Sigmoid colon (tissue), 7 donors: Measurements from ENCODE around the gene ZNF503. TPM values are rescaled to one million over a fixed set of nuclear protein-coding genes. Genes with fewer than 3 reads are reported as not detected.

Source experiments
- DNase-seq: peaks from one replicate; pipeline ENCODE4 v3.0.0-alpha.2; 2019
- H3K27ac ChIP-seq, 4 donors: fragments of 200-600 bp; sonication (generic); one replicate each; pipeline ENCODE4 v1.5.1; 2016 to 2019; ENCODE audit warnings: mild to moderate bottlenecking in 1 of 4
- H3K27me3 ChIP-seq, 3 donors: fragments of 200-600 bp; sonication (generic); one replicate each; pipeline ENCODE4 v1.5.1; 2019; ENCODE audit warnings: mild to moderate bottlenecking in 1 of 3
- H3K36me3 ChIP-seq, 4 donors: fragments of 200-600 bp; sonication (generic); one replicate each; pipeline ENCODE4 v1.5.1; 2016 to 2019
- H3K4me1 ChIP-seq, 4 donors: fragments of 200-600 bp; sonication (generic); one replicate each; pipeline ENCODE4 v1.5.1; 2017 to 2019
- H3K4me3 ChIP-seq, 4 donors: fragments of 200-600 bp; sonication (generic); one replicate each; pipeline ENCODE4 v1.5.1; 2017 to 2019; ENCODE audit warnings: mild to moderate bottlenecking in 2 of 4, moderate library complexity in 1 of 4
- H3K9me3 ChIP-seq, 4 donors: fragments of 200-600 bp in 3 of 4; sonication (generic) in 3 of 4; one replicate each; pipeline versions ENCODE4 v1.5.1 to v1.6.1; 2013 to 2019
- CTCF ChIP-seq, 4 experiments: fragments of 450-650 bp in 3 of 4; fragments of 200-600 bp in 1 of 4; IDR thresholded peaks; one replicate each; pipeline ENCODE4 v1.5.1; 2016 to 2019; ENCODE audit warnings: antibody characterized with exemption in 4 of 4, mild to moderate bottlenecking in 3 of 4, moderate library complexity in 2 of 4
- EP300 ChIP-seq, 4 donors: sonication (generic); formaldehyde crosslinking; IDR thresholded peaks; one replicate each; pipeline ENCODE4 v1.6.1; 2017; ENCODE audit warnings: antibody characterized with exemption in 4 of 4
- POLR2A ChIP-seq, 2 donors: fragments of 450-650 bp; IDR thresholded peaks; one replicate each; pipeline ENCODE4 v1.6.1; 2016; ENCODE audit warnings: antibody characterized with exemption in 2 of 2, mild to moderate bottlenecking in 2 of 2, moderate library complexity in 2 of 2
- POLR2AphosphoS5 ChIP-seq, 4 donors: sonication (generic); formaldehyde crosslinking; IDR thresholded peaks; one replicate each; pipeline ENCODE4 v1.6.1; 2017; ENCODE audit warnings: antibody characterized with exemption in 4 of 4
- WGBS, 2 donors: extraction: QIAGEN DNeasy Blood & Tissue Kit; methylation state at CpG; one replicate each; pipeline ENCODE4 v1.1.7; 2013; 5-methylcytosine and 5-hydroxymethylcytosine counted together
- intact Hi-C: fragments of 100-400 bp; cut with DNase I; formaldehyde crosslinking; loops from one replicate; pipeline ENCODE4 v1.15.1; 2023
- polyA plus RNA-seq, 3 donors: library from polyadenylated mRNA; stranded (reverse); fragments of 200-250 nt; gene quantifications; one replicate each; pipeline ENCODE4 v1.2.3, GENCODE V29; 2013
- total RNA-seq, 4 donors: library from RNA; depleted of rRNA; stranded (reverse); fragments of >200 nt; gene quantifications; one replicate each; pipeline ENCODE4 v1.1.0, GENCODE V29; 2016
- donor health status: healthy with polysubstance abuse.
- donor health status: Bipolar disorder and iron deficiency.
- donor health status: healthy.

Gene ZNF503
- total and polyA plus RNA-seq, 7 donors = 2.3 to 20.3 (median 10.0) TPM

DNA sequence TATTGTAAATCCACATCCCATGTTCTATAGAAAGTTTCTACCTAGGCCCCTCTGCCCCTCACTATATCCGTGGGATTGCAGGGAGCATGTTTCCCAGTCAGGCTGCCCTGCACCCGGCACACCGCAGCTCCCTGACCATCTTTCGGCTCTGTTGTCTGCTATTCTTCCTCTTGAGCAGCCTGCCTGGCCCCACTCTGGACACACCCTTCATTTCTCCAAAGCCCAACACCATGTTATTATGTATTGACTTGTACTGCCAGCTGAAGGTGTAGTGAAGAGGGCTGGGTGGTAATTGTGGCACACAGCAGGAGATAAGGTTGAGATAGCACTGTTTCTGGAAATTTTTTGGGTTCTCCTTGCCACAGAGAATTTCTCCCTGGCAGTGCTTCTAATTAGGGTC is 39.6 kb upstream of the ZNF503 start:
- Histone ChIP-seq H3K4me3 (no peak overlapping the region), H3K27me3 (no peaks in the 10 kb centered on the region), H3K4me1 (no peaks in the 10 kb centered on the region), H3K9me3 (peaks cover 0 to 8% (median 2%) of the 10 kb centered on the region in 4 donors), H3K27ac (no peak overlapping the region), H3K36me3 (peaks cover 0 to 13% (median 0%) of the 10 kb centered on the region in 4 donors)
- intact Hi-C loops = no loop called here
- TF ChIP-seq CTCF (IDR thresholded peaks at IDR 0.05) (no peak), POLR2A (IDR thresholded peaks at IDR 0.05) (no peak), EP300 (IDR thresholded peaks at IDR 0.05) (no peak), POLR2AphosphoS5 (IDR thresholded peaks at IDR 0.05) (no peak)
- 22 to 78% methylated on average over 4 of the region's 4 CpGs for WGBS, 2 donors
- no peak for DNase-seq

DNA sequence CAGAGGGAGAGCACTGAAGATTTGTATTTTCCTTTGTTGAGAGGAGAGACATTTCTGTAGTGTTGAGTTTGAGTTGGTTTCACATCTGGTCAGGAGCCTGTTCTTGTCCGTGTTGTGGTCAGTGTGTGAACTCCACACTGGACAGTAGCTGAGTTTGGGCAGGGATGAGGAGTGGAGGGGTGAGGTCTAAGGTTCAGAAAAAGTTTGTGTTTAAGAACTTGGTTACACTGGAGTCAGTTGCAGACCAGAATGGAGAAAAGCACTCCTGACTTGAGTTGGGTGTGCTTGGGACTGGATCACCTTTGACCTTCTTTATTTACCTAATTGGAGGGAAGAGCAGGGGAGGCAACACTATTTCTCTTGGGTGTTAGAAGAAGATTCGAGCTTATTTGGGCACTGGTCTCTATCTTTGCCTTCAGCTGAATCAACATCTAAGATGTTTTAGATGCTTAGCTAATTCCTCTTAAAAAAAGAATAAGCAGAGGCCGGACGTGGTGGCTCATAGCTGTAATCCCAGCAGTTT is 38.8 kb upstream of the ZNF503 start:
- no peak overlapping the region for H3K4me3 ChIP-seq
- no peaks in the 10 kb centered on the region for H3K27me3 ChIP-seq
- WGBS, 2 donors = 85 to 90% methylated on average over 4 of the region's 4 CpGs
- peaks cover 0 to 13% (median 0%) of the 10 kb centered on the region in 4 donors for H3K36me3 ChIP-seq
- no peak overlapping the region for H3K27ac ChIP-seq
- DNase-seq = no peak
- no peaks in the 10 kb centered on the region for H3K4me1 ChIP-seq
- no peak for TF ChIP-seq POLR2A (IDR thresholded peaks at IDR 0.05)
- TF ChIP-seq CTCF (IDR thresholded peaks at IDR 0.05) = no peak
- TF ChIP-seq POLR2AphosphoS5 (IDR thresholded peaks at IDR 0.05) = no peak
- TF ChIP-seq EP300 (IDR thresholded peaks at IDR 0.05) = no peak
- H3K9me3 ChIP-seq = peaks cover 0 to 8% (median 2%) of the 10 kb centered on the region in 4 donors
- intact Hi-C loops = no loop called here

DNA sequence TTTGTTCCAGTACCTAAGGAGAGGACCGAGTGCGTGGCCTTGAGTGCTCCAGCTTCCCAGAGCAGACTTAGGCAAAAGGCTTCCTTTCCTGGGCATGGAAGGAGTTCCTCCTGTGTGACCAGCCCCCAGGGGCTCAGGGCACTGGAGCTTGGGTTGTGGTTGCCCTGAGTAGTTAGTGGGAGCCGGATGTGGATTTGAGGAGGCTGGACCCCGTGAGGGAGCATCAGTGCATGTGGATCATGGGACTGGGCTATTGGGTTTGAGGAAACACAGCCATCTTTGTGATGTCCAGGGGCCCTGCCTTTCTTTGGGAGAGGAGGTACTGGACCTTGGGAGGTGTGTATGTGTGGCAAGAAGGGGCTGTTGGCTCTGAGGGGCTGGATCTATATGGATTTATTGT is 38.2 kb upstream of the ZNF503 start:
- Histone ChIP-seq H3K36me3 (peaks cover 0 to 13% (median 0%) of the 10 kb centered on the region in 4 donors), H3K4me3 (no peak overlapping the region), H3K27ac (no peak overlapping the region), H3K4me1 (no peaks in the 10 kb centered on the region), H3K9me3 (peaks cover 0 to 8% (median 2%) of the 10 kb centered on the region in 4 donors), H3K27me3 (no peaks in the 10 kb centered on the region)
- no peak for TF ChIP-seq POLR2A (IDR thresholded peaks at IDR 0.05)
- TF ChIP-seq CTCF (IDR thresholded peaks at IDR 0.05) = no peak
- TF ChIP-seq EP300 (IDR thresholded peaks at IDR 0.05) = no peak
- TF ChIP-seq POLR2AphosphoS5 (IDR thresholded peaks at IDR 0.05) = no peak
- 90 to 91% methylated on average over 4 of the region's 4 CpGs for WGBS, 2 donors
- no peak for DNase-seq
- intact Hi-C loops = no loop called here

GRCh38 chr10:75438275-75438674 is 36.7 kb upstream of the ZNF503 start:
- H3K27ac ChIP-seq = no peak overlapping the region
- no peak for DNase-seq
- WGBS, 2 donors = 94 to 96% methylated on average over 3 of the region's 3 CpGs
- H3K27me3 ChIP-seq = no peaks in the 10 kb centered on the region
- no peak overlapping the region for H3K4me3 ChIP-seq
- H3K36me3 ChIP-seq = peaks cover 0 to 13% (median 0%) of the 10 kb centered on the region in 4 donors
- peaks cover 0 to 4% (median 0%) of the 10 kb centered on the region in 4 donors for H3K9me3 ChIP-seq
- no peaks in the 10 kb centered on the region for H3K4me1 ChIP-seq
- TF ChIP-seq POLR2AphosphoS5 (IDR thresholded peaks at IDR 0.05) (no peak), CTCF (IDR thresholded peaks at IDR 0.05) (no peak), POLR2A (IDR thresholded peaks at IDR 0.05) (no peak), EP300 (IDR thresholded peaks at IDR 0.05) (no peak)
- intact Hi-C loops = no loop called here

- peaks cover 0 to 13% (median 0%) of the 10 kb centered on the region in 4 donors for H3K36me3 ChIP-seq
- TF ChIP-seq EP300 (IDR thresholded peaks at IDR 0.05) (no peak), POLR2A (IDR thresholded peaks at IDR 0.05) (no peak)
- H3K4me1 ChIP-seq = no peaks in the 10 kb centered on the region
- H3K4me3 ChIP-seq = no peak overlapping the region
- WGBS, 2 donors = 93 to 94% methylated on average over 3 of the region's 3 CpGs
- H3K27ac ChIP-seq = no peak overlapping the region
- H3K27me3 ChIP-seq = no peaks in the 10 kb centered on the region
- intact Hi-C loops = no loop called here
- H3K9me3 ChIP-seq = no peaks in the 10 kb centered on the region
- no peak for DNase-seq
Observed at GRCh38 chr10:75437693-75438092, 36.1 kb upstream of the ZNF503 start.
